Activated CD4-positive, alpha-beta T cell treated with anti-CD3 and anti-CD28 coated beads, Interleukin-2, Interleukin-6, amounts not matched to agents 100 ng/mL and 50 ng/mL, durations not matched to agents 16 hours and 8 hours (primary cell): ENCODE measurements around the gene ARAP2.

Experiments
- DNase-seq: peaks from one replicate; pipeline ENCODE4 v3.0.0-alpha.2; 2020

The ARAP2 gene

GRCh38 chr4:36264207-36264826 is 20.0 kb upstream of the ARAP2 start:
- DNase-seq = no peak

- no peak for DNase-seq
Observed at GRCh38 chr4:36260731-36261130, 16.4 kb upstream of the ARAP2 start.

GRCh38 chr4:36256398-36256891 is 12.1 kb upstream of the ARAP2 start:
- DNase-seq = peak; percentile 70

GRCh38 chr4:36255577-36255976 is 11.3 kb upstream of the ARAP2 start:
- peak; percentile 73 for DNase-seq

- no peak for DNase-seq
Observed at GRCh38 chr4:36254371-36254770, 10.1 kb upstream of the ARAP2 start.

GRCh38 chr4:36251983-36252382 is 7.7 kb upstream of the ARAP2 start:
- no peak for DNase-seq

GRCh38 chr4:36249610-36250009 is 5.3 kb upstream of the ARAP2 start:
- DNase-seq = no peak

- peak; percentile 58 for DNase-seq
Observed at GRCh38 chr4:36243355-36244256, 708 bp downstream of the ARAP2 start.

GRCh38 chr4:36242629-36243354 is 1.5 kb downstream of the ARAP2 start:
- no peak for DNase-seq

- DNase-seq = peak; percentile 70
Observed at GRCh38 chr4:36241771-36242170, 2.5 kb downstream of the ARAP2 start.

GRCh38 chr4:36237366-36238313 is 6.7 kb downstream of the ARAP2 start:
- DNase-seq = no peak

- DNase-seq = no peak
Observed at GRCh38 chr4:36236159-36236558, 8.2 kb downstream of the ARAP2 start.

- no peak for DNase-seq
Observed at GRCh38 chr4:36235306-36235705, 9.0 kb downstream of the ARAP2 start.

- DNase-seq = no peak
Observed at GRCh38 chr4:36233567-36234266, 10.6 kb downstream of the ARAP2 start.

GRCh38 chr4:36230534-36230933 is 13.8 kb downstream of the ARAP2 start:
- no peak for DNase-seq

- DNase-seq = no peak
Observed at GRCh38 chr4:36227913-36228312, 16.4 kb downstream of the ARAP2 start.

- no peak for DNase-seq
Observed at GRCh38 chr4:36226430-36227227, 17.7 kb downstream of the ARAP2 start.

- no peak for DNase-seq
Observed at GRCh38 chr4:36224972-36225903, 19.1 kb downstream of the ARAP2 start.

GRCh38 chr4:36222702-36223101 is 21.6 kb downstream of the ARAP2 start:
- DNase-seq = no peak

- no peak for DNase-seq
Observed at GRCh38 chr4:36220776-36221175, 23.5 kb downstream of the ARAP2 start.
